MCF 10A (cell line): ENCODE data around the gene LYSMD2. TPM values are rescaled to one million over a fixed set of nuclear protein-coding genes. Genes with fewer than 3 reads are reported as not detected.

ENCODE experiments used
- BruUV-seq: library from RNA; stranded (reverse); fragments of 400-500 nt; replicated peaks from 2 replicates; lab custom pipeline; 2021; lab: Mats Ljungman, UMichigan
- CTCF ChIA-PET: fragments of 300-600 bp; sonication (Branson Sonifier 250); formaldehyde crosslinking; extraction: SDS; loops from one replicate; lab custom pipeline; 2021; ENCODE audit warnings: antibody characterized with exemption, inconsistent platforms; lab: Yijun Ruan, JAX
- POLR2A ChIA-PET: fragments of 300-600, 350-650 bp; sonication (Branson Sonifier 250); formaldehyde crosslinking; extraction: SDS; loops from one replicate; lab custom pipeline; 2020; ENCODE audit warnings: antibody characterized with exemption, inconsistent platforms; lab: Yijun Ruan, JAX
- DNase-seq: peaks from one replicate; pipeline ENCODE4 v3.0.0-alpha.2; 2018; ENCODE audit not compliant: unreplicated experiment
- H3K27ac Mint-ChIP-seq: one replicate; pipeline ENCODE4 v1.8.0; 2022; ENCODE audit warnings: mild to moderate bottlenecking, low read depth, mixed read lengths; ENCODE audit not compliant: unreplicated experiment
- H3K27me3 Mint-ChIP-seq: one replicate; pipeline ENCODE4 v1.8.0; 2022; ENCODE audit warnings: mixed read lengths; ENCODE audit not compliant: insufficient read depth, unreplicated experiment
- H3K36me3 Mint-ChIP-seq: one replicate; pipeline ENCODE4 v1.8.0; 2022; ENCODE audit warnings: mild to moderate bottlenecking, moderate library complexity, mixed read lengths; ENCODE audit not compliant: insufficient read depth, unreplicated experiment
- H3K4me1 Mint-ChIP-seq: one replicate; pipeline ENCODE4 v1.8.0; 2022; ENCODE audit warnings: mixed read lengths; ENCODE audit not compliant: insufficient read depth, unreplicated experiment
- H3K4me3 Mint-ChIP-seq: one replicate; pipeline ENCODE4 v1.8.0; 2022; ENCODE audit warnings: mild to moderate bottlenecking, moderate library complexity, mixed read lengths; ENCODE audit not compliant: unreplicated experiment
- H3K9me3 Mint-ChIP-seq: one replicate; pipeline ENCODE4 v1.8.0; 2022; ENCODE audit warnings: mixed read lengths; ENCODE audit not compliant: unreplicated experiment
- intact Hi-C: fragments of 100-400 bp; cut with micrococcal nuclease; formaldehyde crosslinking; loops from 2 replicates; pipeline ENCODE4 v1.14.1; 2022
- total RNA-seq: library from RNA; stranded (reverse); gene quantifications from 2 replicates; pipeline ENCODE4 v1.2.3, GENCODE V29; 2022
- TF ChIP-seq, protein P1 (sequence below): fragments of 200-600 bp; IDR thresholded peaks from one replicate; pipeline ENCODE4 v1.8.0; 2022; ENCODE audit warnings: antibody characterized with exemption, mild to moderate bottlenecking; ENCODE audit not compliant: unreplicated experiment

LYSMD2 gene
- total RNA-seq, 1 experiment from 2014 or later = 14.3 TPM

- H3K9me3 Mint-ChIP-seq = no peaks in the 10 kb centered on the region
- TF ChIP-seq, protein P1, sequence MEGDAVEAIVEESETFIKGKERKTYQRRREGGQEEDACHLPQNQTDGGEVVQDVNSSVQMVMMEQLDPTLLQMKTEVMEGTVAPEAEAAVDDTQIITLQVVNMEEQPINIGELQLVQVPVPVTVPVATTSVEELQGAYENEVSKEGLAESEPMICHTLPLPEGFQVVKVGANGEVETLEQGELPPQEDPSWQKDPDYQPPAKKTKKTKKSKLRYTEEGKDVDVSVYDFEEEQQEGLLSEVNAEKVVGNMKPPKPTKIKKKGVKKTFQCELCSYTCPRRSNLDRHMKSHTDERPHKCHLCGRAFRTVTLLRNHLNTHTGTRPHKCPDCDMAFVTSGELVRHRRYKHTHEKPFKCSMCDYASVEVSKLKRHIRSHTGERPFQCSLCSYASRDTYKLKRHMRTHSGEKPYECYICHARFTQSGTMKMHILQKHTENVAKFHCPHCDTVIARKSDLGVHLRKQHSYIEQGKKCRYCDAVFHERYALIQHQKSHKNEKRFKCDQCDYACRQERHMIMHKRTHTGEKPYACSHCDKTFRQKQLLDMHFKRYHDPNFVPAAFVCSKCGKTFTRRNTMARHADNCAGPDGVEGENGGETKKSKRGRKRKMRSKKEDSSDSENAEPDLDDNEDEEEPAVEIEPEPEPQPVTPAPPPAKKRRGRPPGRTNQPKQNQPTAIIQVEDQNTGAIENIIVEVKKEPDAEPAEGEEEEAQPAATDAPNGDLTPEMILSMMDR = no peak
- CTCF ChIA-PET = interaction anchor here (0.6 to 4.8 kb wide), 4 partner anchors 8 to 687 kb away, joined by 3 to 25 read pairs (median 4); no protein-coding TSS in a partner anchor
- POLR2A ChIA-PET = no interaction called here
- H3K27ac Mint-ChIP-seq = no peak overlapping the region
- intact Hi-C loops = no loop called here
- no TSS peak for BruUV-seq
- H3K4me1 Mint-ChIP-seq = no peaks in the 10 kb centered on the region
- no peak overlapping the region for H3K4me3 Mint-ChIP-seq
- no peaks in the 10 kb centered on the region for H3K36me3 Mint-ChIP-seq
- no peaks in the 10 kb centered on the region for H3K27me3 Mint-ChIP-seq
- no peak for DNase-seq
Observed at GRCh38 chr15:51768018-51768417, 30.6 kb upstream of the LYSMD2 start.

- no peaks in the 10 kb centered on the region for H3K36me3 Mint-ChIP-seq
- no peak for DNase-seq
- H3K9me3 Mint-ChIP-seq = no peaks in the 10 kb centered on the region
- CTCF ChIA-PET = interaction anchor here (0.6 to 4.8 kb wide), 3 partner anchors 10 to 1299 kb away, joined by 3 to 25 read pairs (median 3); no protein-coding TSS in a partner anchor
- no peaks in the 10 kb centered on the region for H3K27me3 Mint-ChIP-seq
- BruUV-seq = no TSS peak
- POLR2A ChIA-PET = interaction anchor here (1.0 kb wide), 1 partner anchor 10 kb away, joined by 5 read pairs; no protein-coding TSS in a partner anchor
- H3K4me3 Mint-ChIP-seq = no peak overlapping the region
- intact Hi-C loops = no loop called here
- TF ChIP-seq, protein P1 = no peak
- no peaks in the 10 kb centered on the region for H3K4me1 Mint-ChIP-seq
- no peak overlapping the region for H3K27ac Mint-ChIP-seq
Observed at GRCh38 chr15:51766341-51766740, 28.9 kb upstream of the LYSMD2 start.

DNA sequence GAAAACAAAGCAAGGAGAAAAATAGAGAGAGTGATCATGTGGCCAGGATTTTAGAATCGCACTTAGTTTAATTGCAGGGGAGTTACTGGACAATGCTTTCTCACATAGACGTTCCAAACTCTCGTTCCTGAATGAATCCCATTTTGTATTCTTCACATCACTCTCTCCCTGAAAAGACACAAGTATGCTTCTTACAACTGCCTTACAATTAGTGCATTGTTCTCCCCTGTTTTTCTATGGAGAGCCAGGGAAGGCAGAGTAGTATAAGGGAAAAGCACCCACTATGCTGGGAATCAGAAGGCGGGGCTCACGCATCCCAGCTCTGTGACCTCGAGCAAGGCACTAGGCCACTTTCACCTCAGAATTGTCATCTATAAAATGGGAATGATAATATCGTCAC, 28.3 kb upstream of the LYSMD2 start:
- no peak overlapping the region for H3K4me3 Mint-ChIP-seq
- CTCF ChIA-PET = interaction anchor here (0.6 to 4.8 kb wide), 2 partner anchors 11 to 38 kb away, joined by 3 to 25 read pairs; no protein-coding TSS in a partner anchor
- TF ChIP-seq, protein P1 = no peak
- DNase-seq = no peak
- H3K27me3 Mint-ChIP-seq = no peaks in the 10 kb centered on the region
- no peaks in the 10 kb centered on the region for H3K36me3 Mint-ChIP-seq
- no peak overlapping the region for H3K27ac Mint-ChIP-seq
- H3K4me1 Mint-ChIP-seq = no peaks in the 10 kb centered on the region
- intact Hi-C loops = no loop called here
- no peaks in the 10 kb centered on the region for H3K9me3 Mint-ChIP-seq
- BruUV-seq = no TSS peak
- POLR2A ChIA-PET = no interaction called here

DNA sequence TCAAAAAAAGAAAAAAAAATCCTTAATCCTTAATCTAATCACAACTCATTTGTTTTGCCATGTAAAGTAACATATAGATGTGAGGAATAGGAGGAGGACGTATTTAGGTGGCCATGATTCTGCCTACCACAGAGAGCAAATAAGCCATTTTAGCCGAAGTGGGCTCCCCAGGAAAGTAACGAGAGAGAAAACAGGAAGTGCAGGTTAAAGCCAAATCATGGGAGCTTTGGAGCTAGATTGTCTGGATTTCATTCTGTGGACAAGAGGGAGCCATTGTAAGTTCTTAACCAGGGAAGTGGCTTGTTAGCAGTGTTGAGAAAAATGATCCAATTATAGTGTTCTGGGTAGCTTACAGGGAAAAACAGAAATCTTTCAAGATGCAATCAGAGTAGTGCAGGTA, 23.4 kb upstream of the LYSMD2 start:
- peaks cover 17% of the 10 kb centered on the region for H3K4me1 Mint-ChIP-seq
- no peaks in the 10 kb centered on the region for H3K36me3 Mint-ChIP-seq
- intact Hi-C loops = no loop called here
- no TSS peak for BruUV-seq
- DNase-seq = no peak
- no peak overlapping the region for H3K27ac Mint-ChIP-seq
- POLR2A ChIA-PET = interaction anchor here (2.9 kb wide), 1 partner anchor 23 kb away, joined by 10 read pairs; the partner anchor contains the start of gene LYSMD2
- H3K4me3 Mint-ChIP-seq = no peak overlapping the region
- H3K9me3 Mint-ChIP-seq = no peaks in the 10 kb centered on the region
- CTCF ChIA-PET = interaction anchor here (0.7 to 2.1 kb wide), 3 partner anchors 9 to 70 kb away, joined by 4 to 14 read pairs (median 5); no protein-coding TSS in a partner anchor
- TF ChIP-seq, protein P1 = no peak
- no peaks in the 10 kb centered on the region for H3K27me3 Mint-ChIP-seq
